ENCODE results near the gene MAST4. TPM values are rescaled to one million over a fixed set of nuclear protein-coding genes. Genes with fewer than 3 reads are reported as not detected.

Gene MAST4
- total RNA-seq, 4 donors from 2014 or later = 19.5 to 44.1 (median 24.1) TPM

- Histone ChIP-seq H3K4me3 (no peak overlapping the region), H3K36me3 (no peaks in the 10 kb centered on the region), H3K9me3 (no peaks in the 10 kb centered on the region), H3K27ac (no peak overlapping the region), H3K4me1 (peaks cover 0 to 13% (median 3%) of the 10 kb centered on the region in 4 donors), H3K27me3 (no peaks in the 10 kb centered on the region)
- DNase-seq (ENCODE audit: low spot score in 2 of 2) = no peak
- TF ChIP-seq POLR2A (IDR thresholded peaks at IDR 0.05) (no peak), EP300 (IDR thresholded peaks at IDR 0.05) (no peak)
- TF ChIP-seq, protein P1, sequence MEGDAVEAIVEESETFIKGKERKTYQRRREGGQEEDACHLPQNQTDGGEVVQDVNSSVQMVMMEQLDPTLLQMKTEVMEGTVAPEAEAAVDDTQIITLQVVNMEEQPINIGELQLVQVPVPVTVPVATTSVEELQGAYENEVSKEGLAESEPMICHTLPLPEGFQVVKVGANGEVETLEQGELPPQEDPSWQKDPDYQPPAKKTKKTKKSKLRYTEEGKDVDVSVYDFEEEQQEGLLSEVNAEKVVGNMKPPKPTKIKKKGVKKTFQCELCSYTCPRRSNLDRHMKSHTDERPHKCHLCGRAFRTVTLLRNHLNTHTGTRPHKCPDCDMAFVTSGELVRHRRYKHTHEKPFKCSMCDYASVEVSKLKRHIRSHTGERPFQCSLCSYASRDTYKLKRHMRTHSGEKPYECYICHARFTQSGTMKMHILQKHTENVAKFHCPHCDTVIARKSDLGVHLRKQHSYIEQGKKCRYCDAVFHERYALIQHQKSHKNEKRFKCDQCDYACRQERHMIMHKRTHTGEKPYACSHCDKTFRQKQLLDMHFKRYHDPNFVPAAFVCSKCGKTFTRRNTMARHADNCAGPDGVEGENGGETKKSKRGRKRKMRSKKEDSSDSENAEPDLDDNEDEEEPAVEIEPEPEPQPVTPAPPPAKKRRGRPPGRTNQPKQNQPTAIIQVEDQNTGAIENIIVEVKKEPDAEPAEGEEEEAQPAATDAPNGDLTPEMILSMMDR (IDR thresholded peaks at IDR 0.05) = no peak
- 78 to 89% methylated on average over 3 of the region's 3 CpGs for WGBS, 2 donors
Measured at GRCh38 chr5:66891184-66891925, 295.2 kb downstream of the MAST4 start.

- DNase-seq (ENCODE audit: low spot score in 2 of 2) = no peak
- H3K9me3 ChIP-seq = no peaks in the 10 kb centered on the region
- H3K4me3 ChIP-seq = no peak overlapping the region
- H3K27me3 ChIP-seq = no peaks in the 10 kb centered on the region
- H3K27ac ChIP-seq = no peak overlapping the region
- peaks cover 0 to 13% (median 3%) of the 10 kb centered on the region in 4 donors for H3K4me1 ChIP-seq
- H3K36me3 ChIP-seq = no peaks in the 10 kb centered on the region
- TF ChIP-seq, protein P1 (IDR thresholded peaks at IDR 0.05) = no peak
- no peak for TF ChIP-seq EP300 (IDR thresholded peaks at IDR 0.05)
- 87 to 90% methylated on average over 3 of the region's 3 CpGs for WGBS, 2 donors
Measured at GRCh38 chr5:66892716-66893115, 296.5 kb downstream of the MAST4 start.

GRCh38 chr5:66894480-66895240 is 298.5 kb downstream of the MAST4 start:
- DNase-seq (ENCODE audit: low spot score in 2 of 2) = no peak
- WGBS, 2 donors = 87 to 98% methylated on average over 3 of the region's 3 CpGs
- no peak overlapping the region for H3K27ac ChIP-seq
- peaks cover 0 to 9% (median 0%) of the 10 kb centered on the region in 4 donors for H3K4me1 ChIP-seq
- TF ChIP-seq, protein P1 (IDR thresholded peaks at IDR 0.05) = no peak
- TF ChIP-seq EP300 (IDR thresholded peaks at IDR 0.05) (no peak), POLR2A (IDR thresholded peaks at IDR 0.05) (no peak)
- no peaks in the 10 kb centered on the region for H3K36me3 ChIP-seq
- H3K27me3 ChIP-seq = no peaks in the 10 kb centered on the region
- H3K9me3 ChIP-seq = no peaks in the 10 kb centered on the region
- H3K4me3 ChIP-seq = no peak overlapping the region

DNA sequence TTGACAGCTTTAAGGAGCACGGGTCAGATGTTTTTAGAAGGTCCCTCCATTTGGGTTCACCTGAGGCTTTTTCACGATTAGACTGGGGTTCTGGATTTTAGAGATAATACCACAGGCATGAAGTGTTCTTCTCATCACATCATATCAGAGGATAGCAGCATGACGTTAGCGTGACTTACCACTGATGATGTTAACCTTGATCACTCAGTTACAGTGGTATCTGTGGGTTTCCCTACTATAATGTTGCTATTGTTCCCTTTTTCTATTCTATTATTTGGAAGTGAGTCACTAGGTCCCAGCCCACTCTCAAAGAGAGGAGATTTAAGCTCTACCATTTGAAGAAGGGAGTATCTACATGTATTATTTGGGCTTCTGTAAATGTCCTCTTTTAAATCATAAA is 300.0 kb downstream of the MAST4 start:
- H3K9me3 ChIP-seq = no peaks in the 10 kb centered on the region
- no peak for DNase-seq (ENCODE audit: low spot score in 2 of 2)
- no peaks in the 10 kb centered on the region for H3K4me1 ChIP-seq
- TF ChIP-seq, protein P1 (IDR thresholded peaks at IDR 0.05) = no peak
- no peak for TF ChIP-seq EP300 (IDR thresholded peaks at IDR 0.05)
- TF ChIP-seq POLR2A (IDR thresholded peaks at IDR 0.05) = no peak
- no peak overlapping the region for H3K27ac ChIP-seq
- H3K36me3 ChIP-seq = no peaks in the 10 kb centered on the region
- no peak overlapping the region for H3K4me3 ChIP-seq
- WGBS, 2 donors = 82 to 90% methylated on average over 4 of the region's 4 CpGs
- H3K27me3 ChIP-seq = no peaks in the 10 kb centered on the region

DNA sequence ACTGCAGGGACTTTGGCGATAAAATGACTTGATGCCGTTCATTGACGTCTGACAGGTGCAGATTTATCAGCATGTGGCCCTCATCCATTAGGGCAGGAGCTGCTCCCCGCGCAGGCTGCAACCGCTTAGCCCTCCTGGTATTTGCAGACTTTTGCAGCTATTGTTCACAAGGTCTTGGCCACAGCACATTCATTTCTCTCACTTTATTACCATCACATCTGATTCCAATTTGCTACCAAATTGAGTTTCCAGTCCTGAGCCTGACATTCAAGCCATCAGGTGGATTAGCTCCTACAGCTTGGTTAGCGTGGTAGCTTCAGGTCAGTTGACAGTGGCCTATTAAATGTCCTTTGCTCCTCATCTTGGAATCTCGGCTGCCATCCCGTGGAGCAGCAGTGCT is 301.2 kb downstream of the MAST4 start:
- H3K4me1 ChIP-seq = no peaks in the 10 kb centered on the region
- no peaks in the 10 kb centered on the region for H3K9me3 ChIP-seq
- no peak for DNase-seq (ENCODE audit: low spot score in 2 of 2)
- H3K27ac ChIP-seq = no peak overlapping the region
- 88 to 94% methylated on average over 9 of the region's 9 CpGs for WGBS, 2 donors
- no peak overlapping the region for H3K4me3 ChIP-seq
- TF ChIP-seq EP300 (IDR thresholded peaks at IDR 0.05) (no peak), POLR2A (IDR thresholded peaks at IDR 0.05) (no peak)
- TF ChIP-seq, protein P1 (IDR thresholded peaks at IDR 0.05) = no peak
- H3K36me3 ChIP-seq = no peaks in the 10 kb centered on the region
- H3K27me3 ChIP-seq = no peaks in the 10 kb centered on the region

Data from tibial nerve (tissue), 4 donors.